ENCODE results near the gene HEATR5A.

DNA sequence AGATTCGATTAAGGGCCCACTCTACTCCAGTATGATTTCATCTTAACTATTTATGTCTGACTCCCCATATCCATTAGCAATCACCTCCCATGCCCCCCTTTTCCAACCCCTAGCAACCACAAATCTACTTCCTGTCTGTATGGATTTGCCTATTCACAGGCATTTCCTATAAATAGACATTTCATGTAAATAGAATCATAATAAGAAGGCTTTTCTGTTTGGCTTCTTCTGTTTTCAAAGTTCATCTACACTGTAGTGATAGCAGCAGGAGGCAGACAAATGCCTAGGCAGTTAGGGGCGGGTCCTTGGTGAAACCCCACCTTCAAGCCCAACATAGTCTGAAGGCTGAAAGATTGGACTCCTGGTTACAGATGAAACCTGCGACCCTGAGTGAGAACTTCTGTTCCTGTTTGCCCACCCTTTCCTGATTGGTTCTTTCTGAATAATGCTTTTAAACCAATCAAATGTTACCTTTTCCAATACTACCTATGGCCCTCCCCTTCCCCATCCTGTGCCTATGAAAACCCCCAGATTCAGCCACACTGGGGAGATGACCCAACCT is 150.6 kb downstream of the HEATR5A start:
- TF ChIP-seq POLR2A (IDR thresholded peaks at IDR 0.05; ENCODE audit: low read depth, low read length) (no peak), TAF1 (IDR thresholded peaks at IDR 0.05; ENCODE audit: borderline replicate concordance, low read depth, low read length) (no peak), POLR2AphosphoS5 (IDR thresholded peaks at IDR 0.05; ENCODE audit: low read depth, low read length) (no peak)
